Mesendoderm (in vitro differentiated cells): ENCODE measurements around the gene TAF11L7. TPM values are rescaled to one million over a fixed set of nuclear protein-coding genes. Genes with fewer than 3 reads are reported as not detected.
A peak's percentile ranks its signal among the peaks of the same experiment; 100 is the strongest.
"Not testable (repeated sequence)": the region's sequence is repeated elsewhere in the genome, so short reads cannot be mapped to it uniquely, and the experiment has no call there.

Source experiments
- DNase-seq: peaks from one replicate; pipeline ENCODE4 v3.0.0; 2013
- H2AK5ac ChIP-seq: 2 replicates; pipeline ENCODE4 v1.6.1; 2013; ENCODE audit warnings: low read length, inconsistent platforms
- H2BK120ac ChIP-seq: 2 replicates; pipeline ENCODE4 v1.6.1; 2013; ENCODE audit warnings: low read depth, mild to moderate bottlenecking, low read length, moderate library complexity, mixed read lengths
- H2BK15ac ChIP-seq: replicated peaks from 2 replicates; pipeline ENCODE4 v1.6.1; 2013; ENCODE audit warnings: low read depth, mild to moderate bottlenecking, moderate library complexity
- H2BK5ac ChIP-seq: 2 replicates; pipeline ENCODE4 v1.6.1; 2013; ENCODE audit warnings: low read length, inconsistent platforms
- H3K18ac ChIP-seq: 2 replicates; pipeline ENCODE4 v1.6.1; 2013; ENCODE audit warnings: mild to moderate bottlenecking, low read length, mixed read lengths
- H3K23ac ChIP-seq: one replicate; pipeline ENCODE4 v1.6.1; 2013; ENCODE audit warnings: low read length
- H3K27ac ChIP-seq: 2 replicates; pipeline ENCODE4 v1.5.1; 2013; ENCODE audit warnings: low read depth, mild to moderate bottlenecking, inconsistent platforms, low read length, moderate library complexity
- H3K27me3 ChIP-seq: 2 replicates; pipeline ENCODE4 v1.6.1; 2013; ENCODE audit warnings: low read length, control low read depth, mild to moderate bottlenecking, inconsistent platforms; ENCODE audit not compliant: insufficient read depth, poor library complexity
- H3K36me3 ChIP-seq: 2 replicates; pipeline ENCODE4 v1.6.1; 2013; ENCODE audit warnings: low read length, inconsistent platforms; ENCODE audit not compliant: control insufficient read depth, insufficient read depth
- H3K4ac ChIP-seq: one replicate; pipeline ENCODE4 v1.6.1; 2013; ENCODE audit warnings: low read depth, mild to moderate bottlenecking, low read length, moderate library complexity
- H3K4me1 ChIP-seq: 2 replicates; pipeline ENCODE4 v1.6.1; 2013; ENCODE audit warnings: low read depth, low read length, inconsistent platforms; ENCODE audit not compliant: control insufficient read depth
- H3K4me2 ChIP-seq: 2 replicates; pipeline ENCODE4 v1.6.1; 2013; ENCODE audit warnings: low read length
- H3K4me3 ChIP-seq: 2 replicates; pipeline ENCODE4 v1.5.1; 2013; ENCODE audit warnings: mild to moderate bottlenecking, low read length
- H3K56ac ChIP-seq: one replicate; pipeline ENCODE4 v1.6.1; 2013; ENCODE audit warnings: low read length
- H3K79me1 ChIP-seq: 2 replicates; pipeline ENCODE4 v1.6.1; 2013; ENCODE audit warnings: low read length, inconsistent platforms
- H3K79me2 ChIP-seq: 2 replicates; pipeline ENCODE4 v1.6.1; 2013; ENCODE audit warnings: mild to moderate bottlenecking, low read length; ENCODE audit not compliant: control insufficient read depth, insufficient read depth
- H3K9ac ChIP-seq: 2 replicates; pipeline ENCODE4 v1.6.1; 2013; ENCODE audit warnings: low read length, inconsistent platforms
- H4K5ac ChIP-seq: one replicate; pipeline ENCODE4 v1.6.1; 2013; ENCODE audit warnings: low read length
- H4K8ac ChIP-seq: one replicate; pipeline ENCODE4 v1.6.1; 2013; ENCODE audit warnings: low read depth, mild to moderate bottlenecking, control low read depth, low read length, moderate library complexity
- WGBS: extraction: QIAGEN DNeasy Blood & Tissue Kit; methylation state at CpG from one replicate; pipeline ENCODE4 v1.1.7; 2013; ENCODE audit warnings: low lambda C conversion rate, missing lambda C conversion rate; ENCODE audit not compliant: insufficient coverage; ENCODE audit errors: extremely low coverage; 5-methylcytosine and 5-hydroxymethylcytosine counted together
- polyA plus RNA-seq, 2 experiments: library from polyadenylated mRNA; stranded (reverse); fragments of 200-250 nt; gene quantifications; one replicate each; pipeline ENCODE4 v1.2.3, GENCODE V29; 2013

Gene TAF11L7
- polyA plus RNA-seq (2013, experiment 1 of 2): not detected
- not detected for polyA plus RNA-seq (2013, experiment 2 of 2)

DNA sequence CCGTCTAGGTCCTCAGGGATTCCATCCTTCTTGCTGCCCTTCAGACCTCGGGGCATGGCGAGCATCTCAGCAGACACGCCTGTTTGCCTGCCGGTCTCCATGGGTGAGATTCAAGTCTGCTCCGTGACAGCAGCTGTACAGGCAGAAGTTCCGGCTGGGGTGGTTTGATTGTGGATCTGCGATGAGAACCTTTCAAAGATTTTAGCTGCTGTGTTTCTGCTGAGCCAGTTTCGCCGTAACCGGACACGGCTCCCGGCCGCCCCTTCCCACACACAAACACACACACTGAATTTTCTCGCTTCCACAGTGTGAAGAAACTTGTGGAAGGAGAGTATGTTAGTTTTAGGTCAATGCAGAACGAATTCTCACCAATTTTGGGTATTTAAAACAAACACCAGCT, at the start of gene TAF11L7:
TAF11L7 (minus strand) TSS at position 101 of the 400 bp plus-strand sequence.
- not testable (repeated sequence) for H2BK15ac ChIP-seq, H3K4me3 ChIP-seq, H3K79me1 ChIP-seq, H2BK5ac ChIP-seq, H3K18ac ChIP-seq, H3K4ac ChIP-seq, DNase-seq, H3K27ac ChIP-seq, H4K8ac ChIP-seq, H2AK5ac ChIP-seq, H2BK120ac ChIP-seq, H3K4me1 ChIP-seq, H3K79me2 ChIP-seq, H3K56ac ChIP-seq, H3K4me2 ChIP-seq, H3K27me3 ChIP-seq, H3K23ac ChIP-seq, H3K36me3 ChIP-seq, H3K9ac ChIP-seq, H4K5ac ChIP-seq
- no CpG with 5 or more reads among the region's 16 CpGs for WGBS

DNA sequence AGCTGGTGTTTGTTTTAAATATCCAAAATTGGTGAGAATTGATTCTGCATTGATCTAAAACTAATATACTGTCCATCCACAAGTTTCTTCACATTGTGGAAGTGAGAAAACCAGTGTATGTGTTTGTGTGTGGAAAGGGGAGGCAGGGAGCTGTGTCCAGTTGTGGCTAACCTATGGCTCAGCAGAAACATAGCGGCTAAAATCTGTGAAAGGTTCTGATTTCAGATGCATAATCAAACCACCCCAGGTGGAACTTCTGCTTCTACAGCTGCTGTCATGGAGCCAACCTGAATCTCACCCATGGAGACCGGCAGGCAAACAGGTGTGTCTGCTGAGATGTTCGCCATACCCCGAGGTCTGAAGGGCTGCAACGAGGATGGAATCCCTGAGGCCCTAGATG, 48.6 kb upstream of the TAF11L7 start, which contains the start of gene TAF11L14:
TAF11L14 (plus strand) TSS at position 301 of the 400 bp plus-strand sequence.
- H3K56ac ChIP-seq: no peak within 1 kb of the TSS
- no peaks in the 10 kb centered on the region for H3K79me2 ChIP-seq
- no peak within 1 kb of the TSS for H2BK5ac ChIP-seq
- H2BK15ac ChIP-seq: no peak within 1 kb of the TSS
- H3K9ac ChIP-seq: no peak within 1 kb of the TSS
- H3K27ac ChIP-seq: no peak within 1 kb of the TSS
- no peak within 1 kb of the TSS for H3K4ac ChIP-seq
- H3K4me2 ChIP-seq: no peak within 1 kb of the TSS
- H3K18ac ChIP-seq: no peak within 1 kb of the TSS
- DNase-seq: no peak
- H3K27me3 ChIP-seq: no peaks in the 10 kb centered on the region
- H2BK120ac ChIP-seq: no peak within 1 kb of the TSS
- no peaks in the 10 kb centered on the region for H3K79me1 ChIP-seq
- no peaks in the 10 kb centered on the region for H3K36me3 ChIP-seq
- WGBS: no CpG with 5 or more reads among the region's 5 CpGs
- no peak within 1 kb of the TSS for H4K5ac ChIP-seq
- no peak within 1 kb of the TSS for H4K8ac ChIP-seq
- H3K4me3 ChIP-seq: no peak within 1 kb of the TSS
- no peak within 1 kb of the TSS for H3K23ac ChIP-seq
- no peak within 1 kb of the TSS for H2AK5ac ChIP-seq
- H3K4me1 ChIP-seq: no peaks in the 10 kb centered on the region

DNA sequence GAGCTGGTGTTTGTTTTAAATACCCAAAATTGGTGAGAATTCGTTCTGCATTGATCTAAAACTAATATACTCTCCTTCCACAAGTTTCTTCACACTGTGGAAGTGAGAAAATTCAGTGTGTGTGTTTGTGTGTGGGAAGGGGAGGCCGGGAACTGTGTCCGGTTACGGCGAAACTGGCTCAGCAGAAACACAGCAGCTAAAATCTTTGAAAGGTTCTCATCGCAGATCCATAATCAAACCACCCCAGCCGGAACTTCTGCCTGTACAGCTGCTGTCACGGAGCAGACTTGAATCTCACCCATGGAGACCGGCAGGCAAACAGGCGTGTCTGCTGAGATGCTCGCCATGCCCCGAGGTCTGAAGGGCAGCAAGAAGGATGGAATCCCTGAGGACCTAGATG, 46.2 kb upstream of the TAF11L7 start, which contains the start of gene TAF11L13:
TAF11L13 (plus strand) TSS at position 301 of the 400 bp plus-strand sequence.
- not testable (repeated sequence) for H3K36me3 ChIP-seq, H3K23ac ChIP-seq, H3K4me3 ChIP-seq, H4K5ac ChIP-seq, H2BK5ac ChIP-seq, H4K8ac ChIP-seq, DNase-seq, H2BK120ac ChIP-seq, H3K18ac ChIP-seq, H2AK5ac ChIP-seq, H3K4ac ChIP-seq, H3K9ac ChIP-seq, H3K79me1 ChIP-seq, H3K4me2 ChIP-seq, H3K79me2 ChIP-seq, H3K56ac ChIP-seq, H3K27me3 ChIP-seq, H3K27ac ChIP-seq, H3K4me1 ChIP-seq, H2BK15ac ChIP-seq
- WGBS: no CpG with 5 or more reads among the region's 12 CpGs

DNA sequence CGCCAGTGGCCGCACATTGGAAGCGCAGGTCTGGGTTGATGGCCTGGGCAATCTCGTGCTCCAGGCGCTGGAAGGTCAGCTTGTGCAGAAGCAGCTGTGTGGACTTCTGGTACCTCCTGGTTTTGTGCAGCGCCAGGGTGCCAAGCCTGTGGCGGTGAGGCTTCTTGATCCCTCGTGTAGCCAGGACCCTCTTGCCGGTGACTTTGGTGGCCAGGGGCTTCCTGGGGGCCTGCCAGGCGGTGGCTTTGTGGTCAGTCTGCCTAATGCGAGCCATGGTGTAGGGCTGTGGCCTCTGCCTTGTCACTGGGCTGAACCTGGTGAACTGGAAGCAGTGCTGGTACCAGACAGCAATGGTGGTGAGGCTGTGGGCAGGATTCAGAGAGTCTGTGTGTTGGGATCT, 40.1 kb upstream of the TAF11L7 start:
- Histone ChIP-seq H3K56ac (no peak overlapping the region), H2BK15ac (no peak overlapping the region), H3K79me1 (no peaks in the 10 kb centered on the region), H3K27ac (no peak overlapping the region), H3K4me1 (no peaks in the 10 kb centered on the region), H3K36me3 (no peaks in the 10 kb centered on the region), H3K4ac (no peak overlapping the region), H4K5ac (no peak overlapping the region), H3K4me2 (no peak overlapping the region), H3K79me2 (no peaks in the 10 kb centered on the region), H3K23ac (no peak overlapping the region), H3K9ac (no peak overlapping the region), H2BK120ac (no peak overlapping the region), H2BK5ac (no peak overlapping the region), H3K27me3 (no peaks in the 10 kb centered on the region), H2AK5ac (no peak overlapping the region), H3K18ac (no peak overlapping the region), H4K8ac (no peak overlapping the region), H3K4me3 (no peak overlapping the region)
- DNase-seq: no peak
- WGBS: no CpG with 5 or more reads among the region's 11 CpGs

DNA sequence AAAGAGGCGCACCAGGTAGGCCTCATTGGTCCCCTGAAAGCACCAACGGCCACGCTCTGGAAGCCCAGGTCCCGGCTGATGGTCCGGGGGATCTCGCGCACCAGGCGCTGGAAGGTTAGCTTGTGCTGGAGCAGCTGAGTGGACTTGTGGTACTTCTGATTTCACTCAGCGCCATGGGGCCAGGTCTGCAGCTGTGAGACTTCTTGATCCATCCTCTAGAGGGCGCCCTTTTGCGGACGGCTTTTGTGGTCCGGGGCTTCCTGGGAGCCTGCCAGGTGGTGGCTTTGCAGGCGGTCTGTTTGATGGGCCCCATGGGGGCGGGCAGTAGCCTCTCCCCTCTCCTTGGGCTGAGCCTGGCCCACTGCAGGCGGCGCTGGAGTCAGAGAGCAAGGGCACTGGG, 35.1 kb upstream of the TAF11L7 start:
- Histone ChIP-seq H3K4me1 (no peaks in the 10 kb centered on the region), H3K36me3 (no peaks in the 10 kb centered on the region), H4K5ac (no peak overlapping the region), H3K4ac (no peak overlapping the region), H4K8ac (no peak overlapping the region), H3K79me1 (no peaks in the 10 kb centered on the region), H2AK5ac (no peak overlapping the region), H3K4me3 (no peak overlapping the region), H3K27me3 (no peaks in the 10 kb centered on the region), H2BK15ac (no peak overlapping the region), H3K18ac (no peak overlapping the region), H3K9ac (no peak overlapping the region), H3K4me2 (no peak overlapping the region), H3K79me2 (no peaks in the 10 kb centered on the region), H3K27ac (no peak overlapping the region), H2BK120ac (no peak overlapping the region), H3K56ac (no peak overlapping the region), H2BK5ac (no peak overlapping the region), H3K23ac (no peak overlapping the region)
- peak; percentile 40 for DNase-seq
- WGBS: no CpG with 5 or more reads among the region's 17 CpGs

DNA sequence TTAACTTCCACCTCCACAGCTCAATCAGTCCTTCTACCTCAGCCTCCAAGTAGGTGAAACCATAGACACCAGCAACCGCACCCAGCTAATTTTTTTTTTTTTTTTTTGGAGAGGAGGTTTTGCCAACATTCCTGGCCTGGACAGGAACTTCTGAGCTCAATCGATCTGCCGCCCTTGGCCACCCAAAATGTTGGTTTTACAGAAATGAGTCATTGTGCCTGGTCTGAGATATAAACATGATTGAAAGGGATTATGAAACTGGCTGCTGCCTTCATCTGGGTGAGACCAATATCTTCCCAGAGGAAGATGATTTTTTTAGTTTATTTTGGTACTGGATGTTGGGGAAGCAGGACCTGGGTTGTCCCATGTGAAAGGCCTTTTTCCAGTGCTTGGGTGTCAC, 33.8 kb upstream of the TAF11L7 start:
- Histone ChIP-seq H2BK120ac (no peak overlapping the region), H3K4me3 (no peak overlapping the region), H2AK5ac (no peak overlapping the region), H3K4ac (no peak overlapping the region), H3K27me3 (no peaks in the 10 kb centered on the region), H3K56ac (no peak overlapping the region), H2BK15ac (no peak overlapping the region), H4K5ac (no peak overlapping the region), H3K9ac (no peak overlapping the region), H3K23ac (no peak overlapping the region), H4K8ac (no peak overlapping the region), H3K18ac (no peak overlapping the region), H3K36me3 (no peaks in the 10 kb centered on the region), H3K4me1 (no peaks in the 10 kb centered on the region), H3K79me2 (no peaks in the 10 kb centered on the region), H3K4me2 (no peak overlapping the region), H3K27ac (no peak overlapping the region), H3K79me1 (no peaks in the 10 kb centered on the region), H2BK5ac (no peak overlapping the region)
- DNase-seq: no peak
- no CpG with 5 or more reads among the region's 3 CpGs for WGBS
